Natural killer cell (primary cell): ENCODE measurements around the gene RAP1B. TPM values are rescaled to one million over a fixed set of nuclear protein-coding genes. Genes with fewer than 3 reads are reported as not detected.

Experiments used
- ATAC-seq, 3 donors: fragments of 150-1000 bp in 2 of 3; fragments of 200-7000 bp in 1 of 3; cut with Tn5 transposase; 1 replicate in 1 of 3; 2 replicates in 2 of 3; pipeline ENCODE4 v1.10.0; 2021; ENCODE audit warnings: mild to moderate bottlenecking in 2 of 3, moderate library complexity in 2 of 3
- DNase-seq, 2 donors: peaks; one replicate each; pipeline versions ENCODE4 v3.0.0 to v3.0.0-alpha.2; 2013 to 2021; ENCODE audit warnings: mixed read lengths in 1 of 2
- H3K27ac ChIP-seq: one replicate; pipeline ENCODE4 v1.5.1; 2013; ENCODE audit warnings: mild to moderate bottlenecking, low read length
- H3K27me3 ChIP-seq: one replicate; pipeline ENCODE4 v1.6.1; 2013; ENCODE audit warnings: low read length; ENCODE audit not compliant: control insufficient read depth, insufficient read depth
- H3K36me3 ChIP-seq: one replicate; pipeline ENCODE4 v1.6.1; 2013; ENCODE audit warnings: low read length; ENCODE audit not compliant: control insufficient read depth, insufficient read depth
- H3K4me1 ChIP-seq: one replicate; pipeline ENCODE4 v1.6.1; 2013; ENCODE audit warnings: low read length; ENCODE audit not compliant: control insufficient read depth, insufficient read depth
- H3K4me3 ChIP-seq: one replicate; pipeline ENCODE4 v1.5.1; 2013; ENCODE audit warnings: low read length
- H3K9me3 ChIP-seq: one replicate; pipeline ENCODE4 v1.6.1; 2013; ENCODE audit warnings: low read length; ENCODE audit not compliant: control insufficient read depth, insufficient read depth
- H3K27ac Mint-ChIP-seq, 2 donors: one replicate each; pipeline ENCODE4 v1.8.0; 2022; ENCODE audit warnings: mild to moderate bottlenecking in 2 of 2, mixed read lengths in 2 of 2, moderate library complexity in 1 of 2
- H3K27me3 Mint-ChIP-seq, 2 donors: one replicate each; pipeline ENCODE4 v1.8.0; 2022; ENCODE audit warnings: low read depth in 2 of 2, mixed read lengths in 2 of 2
- H3K36me3 Mint-ChIP-seq: one replicate; pipeline ENCODE4 v1.8.0; 2022; ENCODE audit warnings: mixed read lengths
- H3K4me1 Mint-ChIP-seq, 2 donors: one replicate each; pipeline ENCODE4 v1.8.0; 2022; ENCODE audit warnings: mixed read lengths in 2 of 2
- H3K4me3 Mint-ChIP-seq: one replicate; pipeline ENCODE4 v1.8.0; 2022; ENCODE audit warnings: mild to moderate bottlenecking, moderate library complexity, mixed read lengths
- H3K9me3 Mint-ChIP-seq, 2 donors: one replicate each; pipeline ENCODE4 v1.8.0; 2022; ENCODE audit warnings: mixed read lengths in 2 of 2
- WGBS: methylation state at CpG from one replicate; pipeline ENCODE4 v1.1.7; 2013; ENCODE audit warnings: missing lambda C conversion rate; ENCODE audit not compliant: insufficient coverage; 5-methylcytosine and 5-hydroxymethylcytosine counted together
- intact Hi-C: fragments of 100-400 bp; cut with micrococcal nuclease; formaldehyde crosslinking; loops from one replicate; pipeline ENCODE4 v1.14.2; 2022
- total RNA-seq, 4 donors: library from RNA; stranded (reverse); fragments of 120-200 nt in 1 of 4; gene quantifications; one replicate each; pipeline versions ENCODE4 v1.2.3 to v1.2.4, GENCODE V29; 2013 to 2022
- TF ChIP-seq, protein P1 (sequence below): fragments of 200-600 bp; IDR thresholded peaks from one replicate; pipeline ENCODE4 v1.8.0; 2022; ENCODE audit warnings: antibody characterized with exemption

RAP1B gene
- total RNA-seq, 3 donors from 2014 or later (not counting 1 experiment from before 2014, with no cell fraction given) = 517 to 664 (median 572) TPM

DNA sequence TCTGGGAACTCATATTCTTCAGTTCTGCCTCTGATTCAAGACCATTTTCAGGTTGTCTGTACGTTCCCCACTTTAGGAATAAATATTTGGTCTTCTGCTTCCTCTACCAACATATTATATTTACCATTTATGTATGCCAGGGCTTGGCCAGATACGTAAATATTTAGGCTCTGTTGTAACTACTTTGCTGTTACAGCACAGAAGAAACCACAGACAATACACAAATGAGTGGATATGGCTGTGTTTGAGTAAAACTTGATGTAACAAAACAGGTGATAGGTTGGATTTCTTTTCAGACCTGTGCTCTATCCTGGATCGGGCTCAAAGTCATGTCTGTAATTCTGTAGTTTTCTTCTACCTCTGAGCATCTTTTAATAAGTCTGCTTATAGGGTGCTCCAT lies 37.5 kb downstream of the RAP1B start:
- Histone ChIP-seq H3K4me3 (no peak overlapping the region), H3K36me3 (peaks cover 49% of the 10 kb centered on the region), H3K4me1 (peaks cover 31% of the 10 kb centered on the region), H3K9me3 (no peaks in the 10 kb centered on the region), H3K27me3 (no peaks in the 10 kb centered on the region), H3K27ac (peak overlapping the region; percentile 22)
- no peaks in the 10 kb centered on the region for H3K27me3 Mint-ChIP-seq
- WGBS = 47% methylated on average over 1 of the region's 3 CpGs
- H3K4me3 Mint-ChIP-seq = peak overlapping the region; percentile 78
- intact Hi-C loops = loop anchor here (5.0 kb wide), 2 partner anchors 36 to 39 kb away; partner anchors contain the start of genes NUP107 and RAP1B
- peak overlapping the region; percentile 92 to 97 for H3K27ac Mint-ChIP-seq
- DNase-seq (no peak), ATAC-seq (peak; percentile 50 to 64 (median 58))
- H3K36me3 Mint-ChIP-seq = no peaks in the 10 kb centered on the region
- TF ChIP-seq, protein P1, sequence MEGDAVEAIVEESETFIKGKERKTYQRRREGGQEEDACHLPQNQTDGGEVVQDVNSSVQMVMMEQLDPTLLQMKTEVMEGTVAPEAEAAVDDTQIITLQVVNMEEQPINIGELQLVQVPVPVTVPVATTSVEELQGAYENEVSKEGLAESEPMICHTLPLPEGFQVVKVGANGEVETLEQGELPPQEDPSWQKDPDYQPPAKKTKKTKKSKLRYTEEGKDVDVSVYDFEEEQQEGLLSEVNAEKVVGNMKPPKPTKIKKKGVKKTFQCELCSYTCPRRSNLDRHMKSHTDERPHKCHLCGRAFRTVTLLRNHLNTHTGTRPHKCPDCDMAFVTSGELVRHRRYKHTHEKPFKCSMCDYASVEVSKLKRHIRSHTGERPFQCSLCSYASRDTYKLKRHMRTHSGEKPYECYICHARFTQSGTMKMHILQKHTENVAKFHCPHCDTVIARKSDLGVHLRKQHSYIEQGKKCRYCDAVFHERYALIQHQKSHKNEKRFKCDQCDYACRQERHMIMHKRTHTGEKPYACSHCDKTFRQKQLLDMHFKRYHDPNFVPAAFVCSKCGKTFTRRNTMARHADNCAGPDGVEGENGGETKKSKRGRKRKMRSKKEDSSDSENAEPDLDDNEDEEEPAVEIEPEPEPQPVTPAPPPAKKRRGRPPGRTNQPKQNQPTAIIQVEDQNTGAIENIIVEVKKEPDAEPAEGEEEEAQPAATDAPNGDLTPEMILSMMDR = no peak
- peaks cover 64 to 65% of the 10 kb centered on the region in 2 donors for H3K4me1 Mint-ChIP-seq
- no peaks in the 10 kb centered on the region for H3K9me3 Mint-ChIP-seq

DNA sequence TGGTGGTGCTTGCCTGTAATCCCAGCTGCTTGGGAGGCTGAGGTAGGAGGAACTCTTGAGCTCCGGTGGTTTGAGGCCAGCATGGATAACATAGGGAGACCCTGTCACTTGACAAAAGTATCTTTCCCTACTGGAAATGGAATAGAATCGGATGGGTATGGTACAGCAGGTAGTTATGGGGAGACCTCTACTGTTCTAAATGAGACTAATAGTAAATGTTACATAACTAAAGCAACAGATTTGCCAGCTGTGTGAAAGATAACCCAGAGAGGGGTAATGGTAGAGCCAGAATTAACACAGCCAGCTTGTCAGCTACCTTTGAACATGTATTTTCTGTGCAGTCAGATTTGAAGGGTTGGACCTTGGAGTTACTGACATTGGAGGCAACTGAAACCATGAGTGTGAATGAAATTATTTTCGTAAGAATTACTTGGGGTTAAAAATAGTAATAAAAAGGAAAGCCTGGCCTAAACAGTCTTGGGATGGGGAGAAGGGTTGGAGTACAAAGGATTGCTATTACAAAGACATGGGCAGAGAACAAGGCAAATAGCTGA lies 54.4 kb downstream of the RAP1B start:
- H3K9me3 ChIP-seq = no peaks in the 10 kb centered on the region
- DNase-seq (no peak), ATAC-seq (no peak)
- H3K4me3 ChIP-seq = no peak overlapping the region
- no peak overlapping the region for H3K4me3 Mint-ChIP-seq
- H3K9me3 Mint-ChIP-seq = no peaks in the 10 kb centered on the region
- no peaks in the 10 kb centered on the region for H3K27me3 ChIP-seq
- H3K4me1 ChIP-seq = no peaks in the 10 kb centered on the region
- TF ChIP-seq, protein P1 = no peak
- WGBS = 89% methylated on average over 3 of the region's 3 CpGs
- peak overlapping the region; percentile 82 to 84 for H3K27ac Mint-ChIP-seq
- no peaks in the 10 kb centered on the region for H3K27me3 Mint-ChIP-seq
- no peaks in the 10 kb centered on the region for H3K36me3 Mint-ChIP-seq
- intact Hi-C loops = no loop called here
- H3K27ac ChIP-seq = no peak overlapping the region
- H3K36me3 ChIP-seq = peaks cover 47% of the 10 kb centered on the region
- H3K4me1 Mint-ChIP-seq = peaks cover 34 to 40% of the 10 kb centered on the region in 2 donors

DNA sequence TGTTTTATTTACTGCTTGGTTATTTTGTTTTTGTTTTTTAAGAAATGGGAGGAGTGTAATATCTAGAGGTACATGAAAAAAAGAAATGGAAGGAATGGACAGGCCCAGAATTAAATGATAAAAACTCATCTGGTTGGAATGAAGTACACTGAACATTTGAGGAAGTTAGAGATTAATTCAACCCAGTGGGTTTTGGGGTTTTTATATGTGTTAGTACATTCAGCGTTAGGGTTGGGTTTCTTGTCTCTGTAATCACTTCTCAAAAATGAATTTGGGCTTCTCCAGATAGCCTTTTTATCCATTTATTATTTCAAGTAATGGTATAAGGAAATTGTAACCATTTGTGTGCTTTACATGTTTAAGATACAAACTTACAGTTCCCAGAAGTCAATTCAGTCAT lies 56.6 kb downstream of the RAP1B start:
- no peak for DNase-seq
- Mint-ChIP-seq H3K9me3 (no peaks in the 10 kb centered on the region), H3K27me3 (no peaks in the 10 kb centered on the region), H3K4me3 (no peak overlapping the region), H3K27ac (peak overlapping the region; percentile 82 to 84), H3K36me3 (no peaks in the 10 kb centered on the region), H3K4me1 (peaks cover 35 to 40% of the 10 kb centered on the region in 2 donors)
- ATAC-seq = peak in 2 of 3 donors; percentile 33 to 50
- H3K4me1 ChIP-seq = no peaks in the 10 kb centered on the region
- intact Hi-C loops = no loop called here
- peaks cover 27% of the 10 kb centered on the region for H3K36me3 ChIP-seq
- no peak overlapping the region for H3K4me3 ChIP-seq
- no peaks in the 10 kb centered on the region for H3K9me3 ChIP-seq
- H3K27ac ChIP-seq = no peak overlapping the region
- TF ChIP-seq, protein P1 = no peak
- no CpG with 5 or more reads among the region's 1 CpG for WGBS
- H3K27me3 ChIP-seq = no peaks in the 10 kb centered on the region

DNA sequence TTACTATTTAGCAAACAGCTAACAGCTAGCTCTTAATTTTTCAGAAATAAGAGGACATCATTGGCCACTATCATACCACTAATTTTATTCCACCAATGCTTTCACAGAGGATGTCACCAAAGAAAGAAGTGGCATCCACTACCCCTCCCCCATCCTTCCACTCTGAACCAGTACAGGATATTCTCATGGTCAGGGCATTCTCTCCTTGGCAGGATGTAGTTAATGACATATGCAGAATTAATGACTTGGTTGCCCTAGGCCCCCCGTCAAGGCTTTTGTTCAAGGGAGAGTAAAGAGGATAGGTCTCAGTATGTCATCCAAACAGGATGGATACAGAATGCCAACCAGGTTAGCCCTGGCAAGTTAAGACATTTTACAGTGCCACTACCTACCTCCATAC lies 57.2 kb downstream of the RAP1B start:
- no peaks in the 10 kb centered on the region for H3K4me1 ChIP-seq
- no peak overlapping the region for H3K4me3 ChIP-seq
- 22% methylated on average over 1 of the region's 1 CpG for WGBS
- DNase-seq = no peak
- H3K27ac ChIP-seq = peak overlapping the region; percentile 24
- no peak overlapping the region for H3K4me3 Mint-ChIP-seq
- peaks cover 25% of the 10 kb centered on the region for H3K36me3 ChIP-seq
- intact Hi-C loops = no loop called here
- H3K27me3 Mint-ChIP-seq = no peaks in the 10 kb centered on the region
- TF ChIP-seq, protein P1 = no peak
- H3K36me3 Mint-ChIP-seq = no peaks in the 10 kb centered on the region
- ATAC-seq = peak in 2 of 3 donors; percentile 25 to 33
- peaks cover 35 to 40% of the 10 kb centered on the region in 2 donors for H3K4me1 Mint-ChIP-seq
- H3K9me3 Mint-ChIP-seq = no peaks in the 10 kb centered on the region
- H3K9me3 ChIP-seq = no peaks in the 10 kb centered on the region
- no peaks in the 10 kb centered on the region for H3K27me3 ChIP-seq
- peak overlapping the region; percentile 82 to 84 for H3K27ac Mint-ChIP-seq
